Colon (tissue), 2 donors: ENCODE measurements around the gene SRRM2.

ENCODE experiments used
- FAIRE-seq: peaks from 2 replicates; lab custom pipeline; 2012; peaks lifted over from hg19 to GRCh38; lab: Jason Lieb, UNC
- donor health status: control.
- donor health status: control.

The SRRM2 gene

GRCh38 chr16:2752035-2752849 is at the start of gene SRRM2:
Gene SRRM2 (plus strand): TSS chr16:2752638. CDS start chr16:2756365, 3,727 bp downstream.
- no peak for FAIRE-seq

- no peak for FAIRE-seq
Observed at GRCh38 chr16:2702871-2703745, 49.3 kb upstream of the SRRM2 start.

GRCh38 chr16:2704166-2704982 is 48.1 kb upstream of the SRRM2 start:
- no peak for FAIRE-seq

GRCh38 chr16:2704983-2705275 is 47.5 kb upstream of the SRRM2 start:
- FAIRE-seq, result no peak

GRCh38 chr16:2705351-2705750 is 47.1 kb upstream of the SRRM2 start:
- FAIRE-seq, result no peak

- no peak for FAIRE-seq
Observed at GRCh38 chr16:2706085-2706484, 46.4 kb upstream of the SRRM2 start.

- no peak for FAIRE-seq
Observed at GRCh38 chr16:2706611-2707311, 45.7 kb upstream of the SRRM2 start.

- FAIRE-seq, result no peak
Observed at GRCh38 chr16:2707368-2708289, 44.8 kb upstream of the SRRM2 start.

GRCh38 chr16:2708290-2708639 is 44.2 kb upstream of the SRRM2 start:
- FAIRE-seq, result no peak

GRCh38 chr16:2708955-2709587 is 43.4 kb upstream of the SRRM2 start:
- no peak for FAIRE-seq

GRCh38 chr16:2709588-2709984 is 42.9 kb upstream of the SRRM2 start:
- FAIRE-seq, result no peak

- no peak for FAIRE-seq
Observed at GRCh38 chr16:2710021-2710710, 42.3 kb upstream of the SRRM2 start.

GRCh38 chr16:2710711-2711231 is 41.7 kb upstream of the SRRM2 start:
- no peak for FAIRE-seq

- no peak for FAIRE-seq
Observed at GRCh38 chr16:2711370-2712062, 40.9 kb upstream of the SRRM2 start.

- FAIRE-seq, result no peak
Observed at GRCh38 chr16:2712063-2712441, 40.4 kb upstream of the SRRM2 start.

- no peak for FAIRE-seq
Observed at GRCh38 chr16:2712546-2712945, 39.9 kb upstream of the SRRM2 start.

- no peak for FAIRE-seq
Observed at GRCh38 chr16:2713523-2713922, 38.9 kb upstream of the SRRM2 start.

- FAIRE-seq, result no peak
Observed at GRCh38 chr16:2713985-2714774, 38.3 kb upstream of the SRRM2 start.
